Esophagus (tissue), 2 donors: ENCODE results near the gene INTS6. TPM values are rescaled to one million over a fixed set of nuclear protein-coding genes. Genes with fewer than 3 reads are reported as not detected.

Experiments
- H3K27ac ChIP-seq, 2 donors: one replicate each; pipeline ENCODE4 v1.5.1; 2013; ENCODE audit warnings: low read depth in 2 of 2, mild to moderate bottlenecking in 2 of 2, inconsistent platforms in 1 of 2, low read length in 1 of 2, moderate library complexity in 1 of 2
- H3K27me3 ChIP-seq, 2 donors: one replicate each; pipeline ENCODE4 v1.6.1; 2013; ENCODE audit warnings: low read length in 2 of 2, control low read depth in 1 of 2, mild to moderate bottlenecking in 1 of 2; ENCODE audit not compliant: insufficient read depth in 2 of 2, control insufficient read depth in 1 of 2
- H3K36me3 ChIP-seq, 2 donors: one replicate each; pipeline ENCODE4 v1.6.1; 2013; ENCODE audit warnings: low read length in 1 of 2; ENCODE audit not compliant: control insufficient read depth in 2 of 2, insufficient read depth in 2 of 2
- H3K4me1 ChIP-seq, 2 donors: one replicate each; pipeline ENCODE4 v1.6.1; 2013; ENCODE audit warnings: low read length in 1 of 2; ENCODE audit not compliant: control insufficient read depth in 2 of 2, insufficient read depth in 2 of 2
- H3K4me3 ChIP-seq, 2 donors: one replicate each; pipeline ENCODE4 v1.5.1; 2013; ENCODE audit warnings: low read length in 2 of 2, mild to moderate bottlenecking in 2 of 2, low read depth in 1 of 2, moderate library complexity in 1 of 2
- H3K9me3 ChIP-seq, 2 donors: one replicate each; pipeline ENCODE4 v1.6.1; 2013; ENCODE audit warnings: mild to moderate bottlenecking in 2 of 2, low read depth in 1 of 2, low read length in 1 of 2, moderate library complexity in 1 of 2; ENCODE audit not compliant: control insufficient read depth in 2 of 2, insufficient read depth in 1 of 2
- WGBS, 2 donors: extraction: QIAGEN DNeasy Blood & Tissue Kit; methylation state at CpG; one replicate each; pipeline ENCODE4 v1.1.7; 2013; 5-methylcytosine and 5-hydroxymethylcytosine counted together
- polyA plus RNA-seq, 2 donors: library from polyadenylated mRNA; stranded (reverse); fragments of 200-250 nt; gene quantifications; one replicate each; pipeline ENCODE4 v1.2.3, GENCODE V29; 2013
- donor health status: healthy with polysubstance abuse.
- donor health status: Bipolar disorder and iron deficiency.

Gene INTS6
- polyA plus RNA-seq, 2 donors = 9.6 to 11.5 TPM

- Histone ChIP-seq H3K36me3 (peaks cover 0 to 3% of the 10 kb centered on the region in 2 donors), H3K9me3 (no peaks in the 10 kb centered on the region), H3K27me3 (no peaks in the 10 kb centered on the region), H3K4me3 (no peak overlapping the region), H3K27ac (no peak overlapping the region), H3K4me1 (peaks cover 0 to 2% of the 10 kb centered on the region in 2 donors)
These were observed 58.1 kb downstream of the INTS6 start for GRCh38 chr13:51394724-51395123.

GRCh38 chr13:51385114-51385513 lies 67.7 kb downstream of the INTS6 start:
- H3K36me3 ChIP-seq = peaks cover 0 to 3% of the 10 kb centered on the region in 2 donors
- 90 to 94% methylated on average over 2 of the region's 2 CpGs for WGBS, 2 donors
- H3K4me3 ChIP-seq = no peak overlapping the region
- H3K27me3 ChIP-seq = no peaks in the 10 kb centered on the region
- H3K4me1 ChIP-seq = no peaks in the 10 kb centered on the region
- no peak overlapping the region for H3K27ac ChIP-seq
- H3K9me3 ChIP-seq = no peaks in the 10 kb centered on the region

- Histone ChIP-seq H3K9me3 (no peaks in the 10 kb centered on the region), H3K36me3 (peaks cover 0 to 1% of the 10 kb centered on the region in 2 donors)
- WGBS, 2 donors = 49 to 54% methylated on average over 4 of the region's 4 CpGs
These were observed 72.6 kb downstream of the INTS6 start for GRCh38 chr13:51380269-51380668.

GRCh38 chr13:51373451-51373850 lies 79.4 kb downstream of the INTS6 start:
- no peak overlapping the region for H3K4me3 ChIP-seq
- WGBS, 2 donors = 86 to 89% methylated on average over 2 of the region's 2 CpGs

More at GRCh38 chr13:51380269-51380668, 72.6 kb downstream of the INTS6 start:
- Histone ChIP-seq H3K4me1 (no peaks in the 10 kb centered on the region), H3K4me3 (no peak overlapping the region), H3K27ac (no peak overlapping the region), H3K27me3 (no peaks in the 10 kb centered on the region)

GRCh38 chr13:51371768-51372399 lies 81.0 kb downstream of the INTS6 start:
- H3K27ac ChIP-seq = no peak overlapping the region
- no peak overlapping the region for H3K4me3 ChIP-seq
- 92 to 93% methylated on average over 6 of the region's 6 CpGs for WGBS, 2 donors
- peaks cover 5 to 15% of the 10 kb centered on the region in 2 donors for H3K36me3 ChIP-seq
- H3K9me3 ChIP-seq = no peaks in the 10 kb centered on the region
- no peaks in the 10 kb centered on the region for H3K4me1 ChIP-seq
- no peaks in the 10 kb centered on the region for H3K27me3 ChIP-seq

More at GRCh38 chr13:51373451-51373850, 79.4 kb downstream of the INTS6 start:
- H3K36me3 ChIP-seq = peaks cover 5 to 15% of the 10 kb centered on the region in 2 donors
- no peaks in the 10 kb centered on the region for H3K27me3 ChIP-seq
- no peak overlapping the region for H3K27ac ChIP-seq
- no peaks in the 10 kb centered on the region for H3K9me3 ChIP-seq
- H3K4me1 ChIP-seq = no peaks in the 10 kb centered on the region

- WGBS, 2 donors = 91 to 98% methylated on average over 2 of the region's 2 CpGs
- Histone ChIP-seq H3K36me3 (peaks cover 5 to 15% of the 10 kb centered on the region in 2 donors), H3K27ac (no peak overlapping the region), H3K27me3 (no peaks in the 10 kb centered on the region), H3K9me3 (no peaks in the 10 kb centered on the region), H3K4me3 (no peak overlapping the region), H3K4me1 (no peaks in the 10 kb centered on the region)
These were observed 82.0 kb downstream of the INTS6 start for GRCh38 chr13:51370811-51371210.

GRCh38 chr13:51370116-51370515 lies 82.7 kb downstream of the INTS6 start:
- Histone ChIP-seq H3K27me3 (no peaks in the 10 kb centered on the region), H3K9me3 (no peaks in the 10 kb centered on the region), H3K4me3 (no peak overlapping the region), H3K27ac (no peak overlapping the region), H3K36me3 (peaks cover 5 to 15% of the 10 kb centered on the region in 2 donors), H3K4me1 (no peaks in the 10 kb centered on the region)
- WGBS, 2 donors = 95 to 98% methylated on average over 2 of the region's 2 CpGs

- no peaks in the 10 kb centered on the region for H3K4me1 ChIP-seq
- WGBS, 2 donors = 77 to 85% methylated on average over 3 of the region's 3 CpGs
- H3K36me3 ChIP-seq = peaks cover 0 to 4% of the 10 kb centered on the region in 2 donors
- no peak overlapping the region for H3K27ac ChIP-seq
- no peaks in the 10 kb centered on the region for H3K9me3 ChIP-seq
- no peak overlapping the region for H3K4me3 ChIP-seq
- H3K27me3 ChIP-seq = no peaks in the 10 kb centered on the region
These were observed 88.3 kb downstream of the INTS6 start for GRCh38 chr13:51364404-51365008.

GRCh38 chr13:51363625-51364024 lies 89.2 kb downstream of the INTS6 start:
- Histone ChIP-seq H3K27me3 (no peaks in the 10 kb centered on the region), H3K4me1 (no peaks in the 10 kb centered on the region), H3K36me3 (peaks cover 0 to 4% of the 10 kb centered on the region in 2 donors), H3K9me3 (no peaks in the 10 kb centered on the region), H3K4me3 (no peak overlapping the region), H3K27ac (no peak overlapping the region)

GRCh38 chr13:51361106-51361505 lies 91.7 kb downstream of the INTS6 start:
- Histone ChIP-seq H3K36me3 (peaks cover 0 to 4% of the 10 kb centered on the region in 2 donors), H3K4me3 (no peak overlapping the region), H3K9me3 (no peaks in the 10 kb centered on the region), H3K4me1 (no peaks in the 10 kb centered on the region), H3K27ac (no peak overlapping the region), H3K27me3 (no peaks in the 10 kb centered on the region)
